ENCODE data around the gene DNAJB2. TPM values are rescaled to one million over a fixed set of nuclear protein-coding genes. Genes with fewer than 3 reads are reported as not detected.

Gene DNAJB2
- total and polyA plus RNA-seq, 4 donors: 63.7 to 79.6 (median 75.3) TPM

- no peak overlapping the region for H3K9ac ChIP-seq (ENCODE audit: insufficient read depth in 1 of 2, low read length in 2 of 2)
- peaks cover 0 to 4% (median 2%) of the 10 kb centered on the region in 5 donors for H3K4me1 ChIP-seq (ENCODE audit: control insufficient read depth in 5 of 5, insufficient read depth in 5 of 5, low read length in 5 of 5)
- no peaks in the 10 kb centered on the region for H3K36me3 ChIP-seq (ENCODE audit: control insufficient read depth in 4 of 4, insufficient read depth in 4 of 4, low read length in 4 of 4)
- H3K9me3 ChIP-seq (ENCODE audit: control insufficient read depth in 4 of 4, insufficient read depth in 3 of 4, low read length in 3 of 4): no peaks in the 10 kb centered on the region
- no peak for TF ChIP-seq CTCF (IDR thresholded peaks at IDR 0.05; ENCODE audit: control extremely low read depth, extremely low read depth)
- ATAC-seq (ENCODE audit: insufficient read depth, low FRiP score) (no peak), DNase-seq (no peak)
- H3K27me3 ChIP-seq (ENCODE audit: control insufficient read depth in 3 of 3, insufficient read depth in 3 of 3, low read length in 2 of 3): peaks cover 0 to 29% (median 2%) of the 10 kb centered on the region in 3 donors
- H3K4me3 ChIP-seq: no peak overlapping the region
- 79 to 80% methylated on average over 6 of the region's 6 CpGs for WGBS, 2 donors
- H3K27ac ChIP-seq (ENCODE audit: low read depth in 1 of 2, low read length in 1 of 2): no peak overlapping the region
Observed at GRCh38 chr2:219299372-219299760, 20.2 kb downstream of the DNAJB2 start.

GRCh38 chr2:219300022-219300421 is 20.9 kb downstream of the DNAJB2 start:
- ATAC-seq (ENCODE audit: insufficient read depth, low FRiP score) (no peak), DNase-seq (no peak)
- WGBS, 2 donors: 56 to 82% methylated on average over 5 of the region's 5 CpGs

GRCh38 chr2:219302412-219302968 is 23.3 kb downstream of the DNAJB2 start:
- Histone ChIP-seq H3K4me1 (ENCODE audit: control insufficient read depth in 5 of 5, insufficient read depth in 5 of 5, low read length in 5 of 5) (no peaks in the 10 kb centered on the region), H3K4me3 (no peak overlapping the region), H3K9me3 (ENCODE audit: control insufficient read depth in 4 of 4, insufficient read depth in 3 of 4, low read length in 3 of 4) (no peaks in the 10 kb centered on the region), H3K9ac (ENCODE audit: insufficient read depth in 1 of 2, low read length in 2 of 2) (no peak overlapping the region), H3K27ac (ENCODE audit: low read depth in 1 of 2, low read length in 1 of 2) (no peak overlapping the region), H3K36me3 (ENCODE audit: control insufficient read depth in 4 of 4, insufficient read depth in 4 of 4, low read length in 4 of 4) (no peaks in the 10 kb centered on the region), H3K27me3 (ENCODE audit: control insufficient read depth in 3 of 3, insufficient read depth in 3 of 3, low read length in 2 of 3) (peaks cover 0 to 25% (median 2%) of the 10 kb centered on the region in 3 donors)
- WGBS, 2 donors: 65 to 79% methylated on average over 11 of the region's 11 CpGs
- no peak for ATAC-seq (ENCODE audit: insufficient read depth, low FRiP score)
- DNase-seq: no peak
- TF ChIP-seq CTCF (IDR thresholded peaks at IDR 0.05; ENCODE audit: control extremely low read depth, extremely low read depth): no peak

More at GRCh38 chr2:219300022-219300421, 20.9 kb downstream of the DNAJB2 start:
- Histone ChIP-seq H3K27me3 (ENCODE audit: control insufficient read depth in 3 of 3, insufficient read depth in 3 of 3, low read length in 2 of 3) (peaks cover 0 to 29% (median 2%) of the 10 kb centered on the region in 3 donors), H3K4me3 (no peak overlapping the region), H3K4me1 (ENCODE audit: control insufficient read depth in 5 of 5, insufficient read depth in 5 of 5, low read length in 5 of 5) (peaks cover 0 to 3% (median 1%) of the 10 kb centered on the region in 5 donors), H3K27ac (ENCODE audit: low read depth in 1 of 2, low read length in 1 of 2) (no peak overlapping the region), H3K36me3 (ENCODE audit: control insufficient read depth in 4 of 4, insufficient read depth in 4 of 4, low read length in 4 of 4) (no peaks in the 10 kb centered on the region), H3K9me3 (ENCODE audit: control insufficient read depth in 4 of 4, insufficient read depth in 3 of 4, low read length in 3 of 4) (no peaks in the 10 kb centered on the region), H3K9ac (ENCODE audit: insufficient read depth in 1 of 2, low read length in 2 of 2) (no peak overlapping the region)
- no peak for TF ChIP-seq CTCF (IDR thresholded peaks at IDR 0.05; ENCODE audit: control extremely low read depth, extremely low read depth)

- H3K4me3 ChIP-seq: no peak overlapping the region
- H3K36me3 ChIP-seq (ENCODE audit: control insufficient read depth in 4 of 4, insufficient read depth in 4 of 4, low read length in 4 of 4): no peaks in the 10 kb centered on the region
- ATAC-seq (ENCODE audit: insufficient read depth, low FRiP score) (no peak), DNase-seq (no peak)
- TF ChIP-seq CTCF (IDR thresholded peaks at IDR 0.05; ENCODE audit: control extremely low read depth, extremely low read depth): no peak
- no peak overlapping the region for H3K27ac ChIP-seq (ENCODE audit: low read depth in 1 of 2, low read length in 1 of 2)
- no peaks in the 10 kb centered on the region for H3K4me1 ChIP-seq (ENCODE audit: control insufficient read depth in 5 of 5, insufficient read depth in 5 of 5, low read length in 5 of 5)
- peaks cover 0 to 1% (median 0%) of the 10 kb centered on the region in 4 donors for H3K9me3 ChIP-seq (ENCODE audit: control insufficient read depth in 4 of 4, insufficient read depth in 3 of 4, low read length in 3 of 4)
- WGBS, 2 donors: 52 to 62% methylated on average over 2 of the region's 2 CpGs
- peaks cover 3 to 32% (median 5%) of the 10 kb centered on the region in 3 donors for H3K27me3 ChIP-seq (ENCODE audit: control insufficient read depth in 3 of 3, insufficient read depth in 3 of 3, low read length in 2 of 3)
- H3K9ac ChIP-seq (ENCODE audit: insufficient read depth in 1 of 2, low read length in 2 of 2): no peak overlapping the region
Observed at GRCh38 chr2:219304223-219304622, 25.1 kb downstream of the DNAJB2 start.

All from lung (tissue), 12 donors.